Caki2 (cell line): ENCODE measurements around the gene EXD3. TPM values are rescaled to one million over a fixed set of nuclear protein-coding genes. Genes with fewer than 3 reads are reported as not detected.
"Not testable (repeated sequence)": the region's sequence is repeated elsewhere in the genome, so short reads cannot be mapped to it uniquely, and the experiment has no call there.

Experiments
- DNase-seq: peaks from one replicate; pipeline ENCODE4 v3.0.0-alpha.2; 2015; ENCODE audit warnings: low read depth
- in situ Hi-C: cut with HindIII; loops from 2 replicates; pipeline ENCODE4 v1.10.0; 2016; ENCODE audit warnings: low sequenced_read_pairs, low pct_unique_long_range_greater_than_20kb, mixed read lengths
- total RNA-seq: library from RNA; depleted of rRNA; stranded (reverse); fragments of >200 nt; shearing (Covaris generic); gene quantifications from 2 replicates; pipeline ENCODE4 v1.2.3, GENCODE V29; 2014; ENCODE audit warnings: low replicate concordance; rRNA removed

Gene EXD3
- total RNA-seq, 1 experiment from 2014 or later: 5.3 TPM

DNA sequence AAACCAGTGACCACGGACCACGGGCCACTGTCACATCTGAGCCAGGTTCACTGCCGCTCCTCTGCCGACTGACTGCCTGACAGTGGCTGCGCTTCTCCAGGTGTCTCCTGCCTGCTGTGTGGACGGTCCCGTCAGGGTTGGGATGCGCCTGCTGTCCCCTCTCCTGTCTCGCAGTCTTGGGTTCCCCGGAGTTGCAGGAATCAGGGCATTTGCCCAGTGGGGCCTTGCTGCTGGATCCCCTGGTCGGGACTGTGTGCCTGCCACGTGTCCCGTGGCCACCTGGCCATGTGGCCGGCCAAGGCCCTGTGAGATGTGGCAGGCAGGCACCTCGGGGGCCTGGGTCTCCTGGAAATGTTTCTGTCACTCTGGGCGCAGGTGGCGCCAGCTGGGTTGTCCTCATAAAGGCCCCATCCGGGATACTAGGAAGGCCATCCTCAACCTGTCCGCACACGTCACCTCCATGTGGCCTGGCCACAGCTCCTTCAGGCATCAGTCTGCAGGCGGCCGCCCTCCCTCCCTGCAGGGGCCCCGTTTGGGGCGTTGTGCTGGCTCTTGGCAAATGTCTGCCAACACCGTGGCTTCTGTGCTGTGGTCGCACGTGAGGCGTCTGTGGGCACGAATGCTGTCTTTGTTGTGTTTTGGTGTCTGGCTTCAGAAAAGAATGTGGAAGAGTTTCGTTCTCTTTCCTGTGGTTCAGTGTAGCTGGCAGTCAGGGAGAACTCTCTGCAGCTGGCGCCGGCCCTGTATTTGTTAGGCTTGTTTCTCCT lies 151.8 kb downstream of the EXD3 start:
- in situ Hi-C loops: no loop called here
- no peak for DNase-seq

DNA sequence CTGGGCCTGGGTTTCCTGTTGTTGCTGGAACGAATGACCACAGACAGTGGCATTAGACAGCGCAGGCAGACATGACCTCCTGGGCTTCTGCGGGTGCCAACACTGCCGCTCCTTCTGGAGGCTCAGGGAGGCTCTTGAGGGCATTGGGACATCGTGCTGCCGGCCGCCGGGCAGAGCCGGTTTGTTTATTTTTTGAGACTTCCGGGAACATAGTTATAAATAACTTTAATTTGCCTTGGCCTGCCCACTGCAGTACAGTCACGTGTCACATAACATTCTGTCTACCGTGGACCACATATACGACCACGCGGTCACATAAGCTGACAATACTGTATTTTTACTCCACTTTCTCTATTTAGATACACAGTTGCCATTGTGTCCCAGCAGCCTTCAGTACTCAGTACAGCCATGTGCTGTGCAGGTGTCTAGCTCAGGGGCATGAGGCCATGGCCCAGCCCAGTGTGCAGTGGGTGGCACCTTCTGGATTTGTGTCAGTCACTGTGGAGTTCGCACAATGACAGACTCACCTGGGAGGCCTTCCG lies 153.7 kb downstream of the EXD3 start:
- in situ Hi-C loops: no loop called here

DNA sequence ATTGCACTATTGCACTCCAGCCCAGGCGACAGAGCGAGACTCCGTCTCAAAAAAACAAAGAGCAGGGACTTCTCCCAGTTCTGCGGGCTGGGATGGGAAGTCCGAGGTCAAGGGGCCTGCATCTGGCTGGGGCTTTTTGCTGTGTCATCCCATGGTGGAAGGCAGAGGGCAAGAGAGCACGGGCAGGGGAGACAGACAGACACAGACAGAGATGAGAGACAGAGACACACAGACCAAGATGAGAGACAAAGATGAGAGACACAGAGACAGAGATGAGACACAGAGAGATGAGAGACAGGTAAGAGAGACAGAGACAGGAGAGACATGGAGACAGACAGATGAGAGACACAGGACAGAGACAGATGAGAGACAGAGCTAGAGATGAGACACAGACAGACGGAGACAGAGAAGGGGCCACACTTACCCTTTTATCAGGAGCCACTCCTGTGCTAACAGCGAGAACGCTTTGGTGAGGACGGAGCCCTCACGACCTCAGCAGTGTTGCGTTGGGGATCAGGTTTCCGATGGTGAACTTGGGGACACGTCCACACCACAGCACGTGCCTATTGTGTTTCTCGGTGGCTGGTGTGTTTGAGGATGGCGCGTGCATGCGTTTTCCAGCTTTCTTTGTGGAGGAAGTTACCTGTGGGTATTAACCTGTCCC lies 154.3 kb downstream of the EXD3 start:
- DNase-seq: peak; percentile 25
- in situ Hi-C loops: no loop called here

More for the DNA sequence above, 153.7 kb downstream of the EXD3 start:
- no peak for DNase-seq

DNA sequence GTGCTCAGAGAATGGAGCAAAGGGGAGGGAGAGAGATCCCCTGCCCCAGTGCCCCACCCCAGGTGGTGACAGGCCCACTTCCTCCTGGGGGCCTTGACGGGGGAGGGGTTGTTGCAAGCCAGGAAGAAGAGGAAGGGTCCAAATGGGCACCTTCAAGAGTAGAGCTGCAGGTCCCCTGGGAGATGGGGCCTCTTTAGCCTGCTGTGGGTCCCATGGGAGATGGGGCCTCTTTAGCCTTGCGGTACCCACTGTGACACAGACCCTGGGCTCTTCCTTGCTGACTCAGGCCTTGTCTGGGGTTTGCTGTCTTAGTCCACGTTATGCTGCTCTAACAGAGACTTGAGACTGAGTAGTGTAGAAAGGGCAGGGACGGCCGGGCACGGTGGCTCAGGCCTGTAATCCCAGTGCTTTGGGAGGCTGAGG lies 155.0 kb downstream of the EXD3 start:
- DNase-seq: no peak
- in situ Hi-C loops: no loop called here

- in situ Hi-C loops: no loop called here
- no peak for DNase-seq
These were observed 156.1 kb downstream of the EXD3 start for GRCh38 chr9:137266585-137267453.

DNA sequence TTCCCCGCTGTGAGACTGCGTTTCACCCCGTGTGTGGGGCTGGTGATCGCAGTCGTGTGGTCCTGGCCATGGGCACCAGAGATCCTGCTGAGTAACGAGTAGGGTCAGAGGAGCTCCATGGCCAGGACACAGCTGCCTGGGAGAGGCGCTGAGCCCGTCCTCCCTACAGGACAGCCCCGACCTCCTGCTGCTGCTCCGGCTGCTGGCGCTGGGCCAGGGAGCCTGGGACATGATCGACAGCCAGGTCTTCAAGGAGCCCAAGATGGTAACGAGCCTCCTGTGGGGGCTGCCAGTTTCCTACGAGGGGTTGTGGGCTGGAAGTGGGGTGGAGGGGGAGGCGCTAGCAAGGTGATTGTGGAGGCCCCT lies 156.8 kb downstream of the EXD3 start:
- in situ Hi-C loops: no loop called here
- DNase-seq: no peak

DNA sequence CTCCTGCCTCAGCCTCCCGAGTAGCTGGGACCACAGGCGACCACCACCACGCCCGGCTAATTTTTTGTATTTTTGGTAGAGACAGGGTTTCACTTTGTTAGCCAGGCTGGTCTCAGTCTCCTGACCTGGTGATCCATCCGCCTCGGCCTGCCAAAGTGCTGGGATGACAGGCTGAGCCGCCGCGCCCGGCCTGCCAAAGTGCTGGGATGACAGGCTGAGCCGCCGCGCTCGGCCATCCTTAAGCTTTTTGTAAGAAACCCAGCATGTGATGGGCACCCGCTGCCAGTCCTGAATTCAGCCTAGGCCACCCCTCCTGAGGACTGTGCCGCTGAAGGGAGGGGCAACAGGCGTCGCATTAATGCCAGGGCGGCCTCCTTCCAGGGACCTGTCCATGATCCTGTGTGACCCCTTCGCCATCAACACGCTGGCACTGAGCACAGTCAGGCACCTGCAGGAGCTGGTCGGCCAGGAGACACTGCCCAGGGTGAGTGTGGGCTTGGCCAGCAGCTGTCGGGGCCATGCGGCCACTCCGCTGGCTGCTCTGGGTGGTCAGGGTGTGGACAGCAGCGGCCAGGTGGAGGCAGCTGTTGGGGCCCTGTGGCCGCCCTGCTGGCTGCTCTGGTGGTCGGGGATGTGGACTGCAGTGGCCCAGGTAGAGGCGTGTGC lies 157.3 kb downstream of the EXD3 start:
- in situ Hi-C loops: no loop called here

GRCh38 chr9:137264067-137264466 lies 158.9 kb downstream of the EXD3 start:
- in situ Hi-C loops: no loop called here
- DNase-seq: no peak

More for the DNA sequence above, 157.3 kb downstream of the EXD3 start:
- no peak for DNase-seq

- in situ Hi-C loops: no loop called here
- DNase-seq: no peak
These were observed 159.5 kb downstream of the EXD3 start for GRCh38 chr9:137263506-137263905.

DNA sequence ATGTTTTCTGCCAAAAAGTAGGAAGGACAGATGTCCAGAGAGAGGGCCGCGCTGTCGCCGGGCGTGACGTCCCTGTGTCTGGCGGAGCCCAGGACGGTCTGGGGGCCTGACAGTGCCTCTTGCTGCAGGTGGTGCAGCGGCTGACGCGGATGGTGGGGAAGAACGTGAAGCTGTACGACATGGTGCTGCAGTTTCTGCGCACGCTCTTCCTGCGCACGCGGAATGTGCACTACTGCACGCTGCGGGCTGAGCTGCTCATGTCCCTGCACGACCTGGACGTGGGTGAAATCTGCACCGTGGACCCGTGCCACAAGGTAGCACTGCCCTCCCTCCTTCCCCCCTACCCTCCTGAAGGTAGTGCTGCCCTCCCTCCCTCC lies 160.1 kb downstream of the EXD3 start:
- no peak for DNase-seq
- in situ Hi-C loops: no loop called here

GRCh38 chr9:137262173-137262908 lies 160.6 kb downstream of the EXD3 start:
- not testable (repeated sequence) for DNase-seq

More at GRCh38 chr9:137262173-137262908, 160.6 kb downstream of the EXD3 start:
- in situ Hi-C loops: not testable (repeated sequence)

Other genes with a start within 250 kb of the EXD3 start
- gene ANAPC2, start 234.6 kb downstream of the EXD3 start, total RNA-seq: 38.2 and 94.6 TPM in 2 replicates
- 163 and 166 TPM in 2 replicates for gene SSNA1, start 234.5 kb downstream of the EXD3 start, total RNA-seq
- 13.9 and 15.2 TPM in 2 replicates for gene TPRN, start 222.4 kb downstream of the EXD3 start, total RNA-seq
- gene TMEM203, start 217.5 kb downstream of the EXD3 start, total RNA-seq: 57.6 and 83.9 TPM in 2 replicates
- gene NDOR1, start 217.5 kb downstream of the EXD3 start, total RNA-seq: 8.1 and 8.3 TPM in 2 replicates
- not detected in 2 replicates for gene RNF208, start 200.9 kb downstream of the EXD3 start, total RNA-seq
- gene CYSRT1, start 198.0 kb downstream of the EXD3 start, total RNA-seq: 0.61 and 12.7 TPM in 2 replicates
- not detected in 2 replicates for gene RNF224, start 195.7 kb downstream of the EXD3 start, total RNA-seq
- gene SLC34A3, start 192.3 kb downstream of the EXD3 start, total RNA-seq: not detected in 2 replicates
- 909 and 1,000 TPM in 2 replicates for gene TUBB4B, start 181.9 kb downstream of the EXD3 start, total RNA-seq
- gene STPG3, start 171.9 kb downstream of the EXD3 start, total RNA-seq: not detected in 2 replicates
- gene NELFB, start 167.8 kb downstream of the EXD3 start, total RNA-seq: 84.1 and 92.6 TPM in 2 replicates
- gene TOR4A, start 145.4 kb downstream of the EXD3 start, total RNA-seq: 35.1 and 51.9 TPM in 2 replicates
- 0.17 and 2.0 TPM in 2 replicates for gene NRARP, start 120.9 kb downstream of the EXD3 start, total RNA-seq
- gene NOXA1, start 231 bp upstream of the EXD3 start, total RNA-seq: 5.1 and 5.5 TPM in 2 replicates
- gene ENTPD8, start 18.2 kb upstream of the EXD3 start, total RNA-seq: not detected in 2 replicates
- 33.8 and 41.5 TPM in 2 replicates for gene NSMF, start 36.2 kb upstream of the EXD3 start, total RNA-seq
- gene PNPLA7, start 127.2 kb upstream of the EXD3 start, total RNA-seq: 0.09 and 0.98 TPM in 2 replicates
- 65.2 and 71.9 TPM in 2 replicates for gene MRPL41, start 128.7 kb upstream of the EXD3 start, total RNA-seq
- 6.6 and 18.6 TPM in 2 replicates for gene DPH7, start 155.8 kb upstream of the EXD3 start, total RNA-seq
- 21.1 and 27.8 TPM in 2 replicates for gene ZMYND19, start 167.3 kb upstream of the EXD3 start, total RNA-seq
- 54.7 and 81.3 TPM in 2 replicates for gene ARRDC1, start 182.5 kb upstream of the EXD3 start, total RNA-seq
- 46.0 and 118 TPM in 2 replicates for gene EHMT1, start 195.8 kb upstream of the EXD3 start, total RNA-seq